Effector CD4-positive, alpha-beta T cell (primary cell): ENCODE data around the gene SNX18.
"Not testable (repeated sequence)": the region's sequence is repeated elsewhere in the genome, so short reads cannot be mapped to it uniquely, and the experiment has no call there.

Experiments used
- DNase-seq: peaks from one replicate; pipeline ENCODE4 v3.0.0-alpha.2; 2020

Gene SNX18

DNA sequence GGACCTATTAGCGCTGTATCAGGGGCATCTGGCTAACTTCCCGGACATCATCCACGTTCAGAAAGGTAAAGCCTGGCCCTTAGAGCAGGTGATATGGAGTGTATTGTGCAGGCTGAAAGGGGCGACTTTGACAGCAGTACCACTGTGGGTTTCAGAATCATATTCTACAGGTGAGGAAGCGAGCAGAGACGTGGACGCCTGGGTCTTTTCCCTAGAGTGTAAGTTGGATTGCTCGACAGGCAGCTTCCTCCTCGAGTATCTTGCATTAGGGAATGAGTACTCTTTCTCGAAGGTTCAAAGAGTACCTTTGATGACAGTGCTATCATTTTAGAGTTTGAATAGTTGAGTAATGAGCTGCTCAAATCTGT is 1.9 kb downstream of the SNX18 start:
- no peak for DNase-seq

GRCh38 chr5:54520438-54520846 is 2.9 kb downstream of the SNX18 start:
- DNase-seq: no peak

- no peak for DNase-seq
These were observed 3.4 kb downstream of the SNX18 start for GRCh38 chr5:54520940-54521339.

- no peak for DNase-seq
These were observed 4.4 kb downstream of the SNX18 start for GRCh38 chr5:54521856-54522479.

DNA sequence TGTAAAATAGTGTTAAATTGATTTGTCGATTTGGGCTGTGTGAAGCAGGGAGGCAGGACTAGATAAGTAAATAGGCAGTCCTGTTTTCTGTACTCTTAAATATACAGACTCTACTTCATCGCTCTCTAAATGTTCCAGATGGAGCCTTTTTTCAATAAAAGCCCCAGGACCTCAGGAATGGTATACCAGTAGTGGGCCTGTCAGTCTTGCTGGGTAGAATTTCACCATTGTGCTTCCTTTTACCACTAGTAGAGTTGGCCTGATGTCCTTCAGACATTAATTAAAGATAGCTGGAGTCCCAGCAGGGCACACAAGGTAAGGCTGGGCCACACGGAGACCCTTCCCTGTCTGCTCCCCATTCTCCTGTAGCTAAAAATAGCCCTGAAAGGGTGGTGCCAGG is 6.0 kb downstream of the SNX18 start:
- no peak for DNase-seq

DNA sequence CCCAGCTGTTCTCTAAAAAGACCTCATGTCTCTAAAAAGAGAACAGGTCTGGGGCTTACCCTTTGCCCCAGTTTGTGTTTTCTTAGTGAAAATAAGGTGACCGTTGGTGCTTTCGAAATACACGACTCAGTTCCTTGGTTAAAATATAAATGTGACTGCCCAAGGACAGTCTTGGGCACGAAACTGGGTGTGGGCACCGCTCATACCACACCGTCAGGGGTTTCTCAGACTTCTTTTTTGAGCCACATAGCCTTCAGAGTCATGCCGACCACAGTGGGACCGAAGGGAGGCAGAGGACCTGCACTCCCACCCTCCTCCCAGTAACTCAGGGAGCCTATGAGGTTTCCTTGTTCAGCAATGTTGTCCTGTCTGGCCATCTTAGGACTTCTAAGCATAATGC is 6.5 kb downstream of the SNX18 start:
- no peak for DNase-seq

DNA sequence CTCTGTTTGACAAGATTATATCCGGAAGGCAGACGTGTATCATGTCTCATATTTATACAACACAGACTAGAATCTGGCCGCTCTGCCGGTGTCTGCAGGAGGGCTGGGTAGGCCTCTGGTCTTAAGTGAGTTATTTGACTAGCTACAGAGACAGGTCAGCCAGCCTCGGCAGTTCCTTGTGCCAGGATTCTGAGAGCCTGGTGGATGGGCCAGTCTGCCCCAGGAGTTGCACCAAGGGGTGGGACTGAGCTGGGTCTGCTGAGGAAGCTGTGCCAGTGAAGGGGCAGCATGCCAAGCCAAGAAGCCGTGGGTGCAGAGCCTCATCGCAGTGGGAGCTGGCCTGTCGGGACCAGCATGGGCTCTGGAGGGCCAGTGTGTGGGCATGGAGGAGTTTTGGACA is 7.1 kb downstream of the SNX18 start:
- no peak for DNase-seq

- no peak for DNase-seq
These were observed 7.7 kb downstream of the SNX18 start for GRCh38 chr5:54525261-54525660.

DNA sequence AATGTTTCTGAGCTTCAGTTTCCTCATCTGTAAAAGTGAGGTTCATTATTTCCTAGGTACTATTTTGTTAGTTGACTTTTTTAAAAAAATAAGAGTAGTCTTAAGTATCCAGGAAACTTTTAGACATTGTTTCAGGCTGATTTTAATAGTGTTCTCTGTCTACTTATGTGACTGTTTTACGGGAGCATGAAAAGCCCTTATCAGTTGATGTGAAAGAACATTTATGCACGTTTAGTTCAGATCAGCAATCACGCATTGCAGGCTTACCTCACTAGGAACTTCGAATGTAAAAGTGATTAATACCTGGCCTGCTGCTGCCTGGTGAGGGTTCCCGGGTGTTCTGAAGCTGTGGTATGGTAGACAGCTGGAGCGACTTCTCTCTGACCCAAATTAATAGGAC is 8.1 kb downstream of the SNX18 start:
- no peak for DNase-seq

GRCh38 chr5:54526604-54527288 is 9.2 kb downstream of the SNX18 start:
- DNase-seq: no peak

GRCh38 chr5:54528633-54529209 is 11.2 kb downstream of the SNX18 start:
- no peak for DNase-seq

- DNase-seq: no peak
These were observed 12.0 kb downstream of the SNX18 start for GRCh38 chr5:54529565-54529964.

DNA sequence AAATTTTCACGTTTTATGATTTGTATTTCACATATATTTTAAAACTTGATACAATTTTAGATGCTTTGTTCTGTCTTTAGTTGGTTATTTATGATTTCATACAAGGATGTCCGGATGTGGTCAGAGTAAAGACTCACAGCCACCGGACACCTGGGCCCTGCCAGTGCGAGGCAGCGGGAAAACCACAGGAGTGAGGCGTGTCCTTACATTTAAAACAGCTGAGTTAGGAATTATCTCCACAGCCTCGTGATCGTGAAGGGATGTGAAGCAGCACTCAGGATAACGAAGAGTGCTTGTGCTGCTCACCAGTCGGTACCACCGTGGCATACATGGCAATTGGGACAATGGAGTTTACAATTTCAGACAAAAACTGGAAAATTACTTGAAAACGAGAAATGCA is 14.0 kb downstream of the SNX18 start:
- DNase-seq: no peak

DNA sequence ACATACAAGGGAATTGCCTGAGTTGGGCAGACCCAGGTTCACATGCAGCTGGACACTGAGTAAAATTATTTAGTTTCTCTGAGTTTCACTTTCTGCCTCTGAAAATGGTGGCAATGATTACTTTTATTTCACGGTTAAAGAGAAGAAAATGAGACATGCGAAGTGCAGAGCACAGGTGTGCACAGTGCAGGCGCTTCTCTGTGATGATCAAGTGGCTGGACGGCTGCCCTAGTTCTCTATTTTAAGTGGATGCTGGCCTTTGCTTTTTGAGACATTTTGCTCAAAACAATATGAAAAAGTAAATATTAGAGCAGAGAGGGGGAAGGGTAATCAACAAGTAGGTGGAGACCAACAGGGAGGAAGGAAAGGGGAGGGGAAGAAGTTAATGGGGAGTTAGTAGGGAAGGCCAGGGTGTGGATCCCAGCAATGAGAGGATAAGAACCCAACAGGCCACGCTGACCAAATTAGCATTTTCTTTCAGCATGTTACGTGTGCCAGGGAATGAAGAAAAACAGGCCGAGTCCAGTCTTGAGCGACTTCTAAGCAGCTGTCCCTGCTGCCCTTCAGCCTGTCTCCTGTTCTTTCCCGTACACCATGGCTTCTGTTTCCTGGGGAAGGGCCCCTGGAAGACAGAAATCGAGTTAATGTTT is 16.1 kb downstream of the SNX18 start:
- DNase-seq: no peak

DNA sequence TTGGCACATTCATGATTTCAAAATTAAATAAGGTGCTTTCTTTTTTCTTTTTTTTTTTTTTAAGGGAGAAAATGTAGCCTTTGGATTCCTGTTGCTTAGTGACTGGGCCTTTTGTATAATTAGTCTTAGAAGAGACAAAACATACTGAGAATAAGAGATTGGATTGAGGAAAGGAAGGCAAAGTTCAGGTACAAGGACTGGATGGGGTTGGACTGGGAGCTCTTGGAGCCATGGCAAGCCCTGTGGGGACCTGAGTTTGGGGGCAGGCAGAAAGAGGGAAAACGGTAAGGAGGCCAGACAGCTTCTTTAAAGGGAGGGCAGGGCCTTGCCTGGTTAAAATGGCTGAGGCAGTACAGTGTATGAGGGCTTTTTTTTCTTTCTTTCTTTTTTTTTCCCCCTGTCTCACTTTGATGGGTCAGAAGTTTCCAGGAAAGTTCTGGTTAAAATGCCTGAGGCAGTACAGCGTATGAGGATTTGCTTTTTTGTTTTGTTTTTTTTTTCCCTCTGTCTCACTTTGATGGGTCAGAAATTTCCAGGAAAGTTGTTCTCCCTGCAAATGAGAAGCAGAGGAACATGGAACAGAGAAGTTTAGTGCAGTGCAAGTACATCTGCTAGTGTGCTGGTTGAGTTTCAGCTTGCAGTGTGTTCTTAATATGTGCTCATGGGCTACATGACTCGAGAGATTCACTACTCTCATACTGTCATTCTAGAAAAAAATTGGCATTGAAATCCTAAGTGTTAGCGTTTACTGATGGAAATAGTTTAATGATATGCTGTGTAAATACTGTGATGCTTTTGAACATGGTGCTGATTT is 16.8 kb downstream of the SNX18 start:
- DNase-seq: no peak

DNA sequence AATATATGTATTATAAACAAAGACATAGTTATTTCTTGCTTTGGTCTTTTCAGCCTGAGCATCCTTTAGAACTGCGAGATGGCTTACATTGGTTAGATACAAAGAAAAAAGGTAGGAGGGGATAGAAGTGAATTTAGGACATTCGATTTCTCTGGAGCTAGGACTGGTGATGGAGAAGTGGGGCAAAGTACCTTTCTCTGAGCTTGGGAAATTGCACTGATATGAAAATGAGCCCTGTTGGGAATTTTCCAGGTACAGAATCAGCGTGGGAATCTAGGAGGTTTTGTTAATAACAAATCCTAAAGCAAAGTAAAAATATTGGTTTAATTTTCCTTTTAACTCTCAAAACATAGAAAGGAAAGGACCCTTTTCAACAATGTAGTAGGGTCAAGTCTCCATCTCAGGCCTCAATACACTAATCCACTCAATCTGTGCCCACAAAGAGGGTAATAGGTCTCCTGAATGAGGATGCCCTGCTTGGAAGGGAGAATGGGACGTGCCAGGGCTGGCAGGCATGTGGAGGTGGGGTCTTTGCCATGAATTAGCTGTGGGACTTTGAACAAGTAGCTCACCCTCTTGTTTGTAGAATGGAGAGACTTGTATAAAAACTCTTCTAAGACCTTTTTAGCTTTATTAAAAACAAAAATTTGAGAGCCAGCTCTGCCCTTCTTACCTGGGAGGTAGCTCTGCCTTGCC is 17.7 kb downstream of the SNX18 start:
- DNase-seq: no peak

DNA sequence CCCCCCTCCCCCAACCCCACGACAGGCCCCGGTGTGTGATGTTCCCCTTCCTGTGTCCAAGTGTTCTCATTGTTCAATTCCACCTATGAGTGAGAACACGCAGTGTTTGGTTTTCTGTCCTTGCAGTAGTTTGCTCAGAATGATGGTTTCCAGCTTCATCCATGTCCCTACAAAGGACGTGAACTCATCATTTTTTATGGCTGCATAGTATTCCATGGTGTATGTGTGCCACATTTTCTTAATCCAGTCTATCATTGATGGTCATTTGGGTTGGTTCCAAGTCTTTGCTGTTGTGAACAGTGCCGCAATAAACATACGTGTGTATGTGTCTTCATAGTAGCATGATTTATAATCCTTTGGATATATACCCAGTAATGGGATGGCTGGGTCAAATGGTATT is 18.8 kb downstream of the SNX18 start:
- not testable (repeated sequence) for DNase-seq

DNA sequence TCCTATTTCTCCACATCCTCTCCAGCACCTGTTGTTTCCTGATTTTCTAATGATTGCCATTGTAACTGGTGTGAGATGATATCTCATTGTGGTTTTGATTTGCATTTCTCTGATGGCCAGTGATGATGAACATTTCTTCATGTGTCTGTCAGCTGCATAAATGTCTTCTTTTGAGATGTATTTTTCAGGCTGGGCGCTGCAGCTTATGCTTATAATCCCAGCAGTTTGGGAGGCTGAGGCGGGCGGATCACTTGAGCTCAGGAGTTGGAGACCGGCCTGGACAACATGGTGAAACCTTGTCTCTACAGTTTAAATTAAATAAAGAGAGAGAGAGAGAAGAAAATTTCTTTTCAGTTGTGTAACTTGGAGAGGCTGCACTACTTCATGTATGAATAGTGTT is 19.3 kb downstream of the SNX18 start:
- not testable (repeated sequence) for DNase-seq

DNA sequence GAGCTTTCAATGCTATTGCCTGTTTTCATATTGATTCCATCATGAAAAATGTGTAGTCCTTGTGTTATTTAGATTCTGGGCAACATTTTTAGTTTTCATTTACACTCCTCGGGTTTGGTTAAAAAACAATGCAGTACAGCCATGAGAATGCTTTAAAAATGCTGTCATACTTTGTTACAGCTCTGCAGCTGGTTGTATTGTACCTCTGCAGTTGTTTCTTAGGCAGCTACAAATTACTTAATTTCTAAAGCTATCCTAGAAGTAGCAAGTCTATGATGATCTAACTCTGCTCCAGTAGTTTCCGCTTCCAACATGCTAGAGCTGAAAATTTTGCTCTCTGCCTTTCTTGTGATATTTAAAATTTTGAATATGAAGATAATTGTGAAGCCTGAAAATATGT is 20.2 kb downstream of the SNX18 start:
- DNase-seq: no peak

GRCh38 chr5:54538156-54538555 is 20.6 kb downstream of the SNX18 start:
- DNase-seq: no peak

- DNase-seq: no peak
These were observed 21.4 kb downstream of the SNX18 start for GRCh38 chr5:54539001-54539400.

GRCh38 chr5:54540286-54540685 is 22.7 kb downstream of the SNX18 start:
- no peak for DNase-seq
